SK-N-SH (cell line): ENCODE data around the gene LYG2.

Experiments
- ELF1 ChIP-seq: IDR thresholded peaks from 2 replicates; pipeline ENCODE4 v1.4.0; 2012
- EP300 ChIP-seq, 2 experiments: IDR thresholded peaks; 2 replicates each; pipeline versions ENCODE4 v1.4.0 to v1.6.1; 2012; ENCODE audit warnings: borderline replicate concordance in 1 of 2, low read depth in 1 of 2, low read length in 1 of 2
- JUND ChIP-seq: IDR thresholded peaks from 2 replicates; pipeline ENCODE4 v1.4.0; 2012
- MAX ChIP-seq: IDR thresholded peaks from 2 replicates; pipeline ENCODE4 v1.4.0; 2012; ENCODE audit warnings: low read depth
- NFIC ChIP-seq: IDR thresholded peaks from 2 replicates; pipeline ENCODE4 v1.4.0; 2012; ENCODE audit warnings: borderline replicate concordance
- POLR2AphosphoS5 ChIP-seq: IDR thresholded peaks from 2 replicates; pipeline ENCODE4 v1.6.1; 2012; ENCODE audit warnings: low read depth, low read length
- RFX5 ChIP-seq: IDR thresholded peaks from 2 replicates; pipeline ENCODE4 v1.6.1; 2012; ENCODE audit warnings: mild to moderate bottlenecking, improper control_type of control experiment, low read length
- RXRA ChIP-seq: IDR thresholded peaks from 2 replicates; pipeline ENCODE4 v1.4.0; 2012; ENCODE audit warnings: low read depth, mild to moderate bottlenecking, borderline replicate concordance
- TAF1 ChIP-seq: IDR thresholded peaks from 2 replicates; pipeline ENCODE4 v1.6.1; 2012; ENCODE audit warnings: low read depth, mild to moderate bottlenecking, low read length, moderate library complexity, borderline replicate concordance
- YY1 ChIP-seq: IDR thresholded peaks from 2 replicates; pipeline ENCODE4 v1.4.0; 2012; ENCODE audit warnings: low read depth, mild to moderate bottlenecking
- ZBTB33 ChIP-seq: IDR thresholded peaks from 2 replicates; pipeline ENCODE4 v1.4.0; 2012; ENCODE audit warnings: low read depth, borderline replicate concordance
- TF ChIP-seq, protein P1 (sequence below): fragments of 200-600 bp; sonication (generic); IDR thresholded peaks from 2 replicates; pipeline ENCODE4 v1.6.1; 2017; ENCODE audit warnings: antibody characterized with exemption, mild to moderate bottlenecking, moderate library complexity

DNA sequence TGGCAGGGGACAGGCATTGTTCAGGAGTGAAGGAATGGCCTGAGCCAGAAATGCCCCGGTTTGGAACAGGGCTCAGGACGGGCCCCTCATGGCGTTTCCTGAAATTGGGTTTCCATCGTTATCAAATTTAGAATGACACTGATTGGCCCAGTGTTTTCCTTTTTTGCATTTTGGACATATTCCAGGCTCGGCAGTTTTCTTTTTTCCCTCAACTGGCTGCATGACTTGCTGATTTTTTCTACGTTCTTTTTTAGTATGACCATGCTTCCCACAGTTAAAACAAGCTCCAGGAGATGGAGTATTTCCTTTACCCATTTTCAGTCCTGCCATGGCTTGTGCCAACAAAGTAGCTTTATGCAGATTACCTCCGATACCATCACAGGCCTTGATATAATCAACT is 20.4 kb upstream of the LYG2 start:
- TF ChIP-seq, protein P1, sequence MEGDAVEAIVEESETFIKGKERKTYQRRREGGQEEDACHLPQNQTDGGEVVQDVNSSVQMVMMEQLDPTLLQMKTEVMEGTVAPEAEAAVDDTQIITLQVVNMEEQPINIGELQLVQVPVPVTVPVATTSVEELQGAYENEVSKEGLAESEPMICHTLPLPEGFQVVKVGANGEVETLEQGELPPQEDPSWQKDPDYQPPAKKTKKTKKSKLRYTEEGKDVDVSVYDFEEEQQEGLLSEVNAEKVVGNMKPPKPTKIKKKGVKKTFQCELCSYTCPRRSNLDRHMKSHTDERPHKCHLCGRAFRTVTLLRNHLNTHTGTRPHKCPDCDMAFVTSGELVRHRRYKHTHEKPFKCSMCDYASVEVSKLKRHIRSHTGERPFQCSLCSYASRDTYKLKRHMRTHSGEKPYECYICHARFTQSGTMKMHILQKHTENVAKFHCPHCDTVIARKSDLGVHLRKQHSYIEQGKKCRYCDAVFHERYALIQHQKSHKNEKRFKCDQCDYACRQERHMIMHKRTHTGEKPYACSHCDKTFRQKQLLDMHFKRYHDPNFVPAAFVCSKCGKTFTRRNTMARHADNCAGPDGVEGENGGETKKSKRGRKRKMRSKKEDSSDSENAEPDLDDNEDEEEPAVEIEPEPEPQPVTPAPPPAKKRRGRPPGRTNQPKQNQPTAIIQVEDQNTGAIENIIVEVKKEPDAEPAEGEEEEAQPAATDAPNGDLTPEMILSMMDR: no peak
- no peak for TF ChIP-seq EP300 (IDR thresholded peaks at IDR 0.05; ENCODE audit: borderline replicate concordance in 1 of 2, low read depth in 1 of 2, low read length in 1 of 2)
- no peak for TF ChIP-seq JUND
- no peak for TF ChIP-seq POLR2AphosphoS5
- TF ChIP-seq TAF1: no peak
- TF ChIP-seq YY1: no peak
- no peak for TF ChIP-seq NFIC
- TF ChIP-seq MAX: no peak
- TF ChIP-seq ZBTB33: no peak
- TF ChIP-seq RXRA: no peak
- no peak for TF ChIP-seq ELF1
- TF ChIP-seq RFX5: no peak
